22Rv1 (cell line): ENCODE data around the gene NANOS3.
"Not testable (repeated sequence)": the region's sequence is repeated elsewhere in the genome, so short reads cannot be mapped to it uniquely, and the experiment has no call there.

ENCODE experiments used
- H3K27ac ChIP-seq: fragments of 450-650 bp; 2 replicates; pipeline ENCODE4 v1.5.1; 2017
- ZFX ChIP-seq: fragments of 450-650 bp; IDR thresholded peaks from 2 replicates; pipeline ENCODE4 v1.6.1; 2017; ENCODE audit warnings: antibody characterized with exemption, borderline replicate concordance
- TF ChIP-seq, protein P1 (sequence below): fragments of 450-650 bp; IDR thresholded peaks from 2 replicates; pipeline ENCODE4 v1.5.1; 2017; ENCODE audit warnings: mild to moderate bottlenecking

The NANOS3 gene

DNA sequence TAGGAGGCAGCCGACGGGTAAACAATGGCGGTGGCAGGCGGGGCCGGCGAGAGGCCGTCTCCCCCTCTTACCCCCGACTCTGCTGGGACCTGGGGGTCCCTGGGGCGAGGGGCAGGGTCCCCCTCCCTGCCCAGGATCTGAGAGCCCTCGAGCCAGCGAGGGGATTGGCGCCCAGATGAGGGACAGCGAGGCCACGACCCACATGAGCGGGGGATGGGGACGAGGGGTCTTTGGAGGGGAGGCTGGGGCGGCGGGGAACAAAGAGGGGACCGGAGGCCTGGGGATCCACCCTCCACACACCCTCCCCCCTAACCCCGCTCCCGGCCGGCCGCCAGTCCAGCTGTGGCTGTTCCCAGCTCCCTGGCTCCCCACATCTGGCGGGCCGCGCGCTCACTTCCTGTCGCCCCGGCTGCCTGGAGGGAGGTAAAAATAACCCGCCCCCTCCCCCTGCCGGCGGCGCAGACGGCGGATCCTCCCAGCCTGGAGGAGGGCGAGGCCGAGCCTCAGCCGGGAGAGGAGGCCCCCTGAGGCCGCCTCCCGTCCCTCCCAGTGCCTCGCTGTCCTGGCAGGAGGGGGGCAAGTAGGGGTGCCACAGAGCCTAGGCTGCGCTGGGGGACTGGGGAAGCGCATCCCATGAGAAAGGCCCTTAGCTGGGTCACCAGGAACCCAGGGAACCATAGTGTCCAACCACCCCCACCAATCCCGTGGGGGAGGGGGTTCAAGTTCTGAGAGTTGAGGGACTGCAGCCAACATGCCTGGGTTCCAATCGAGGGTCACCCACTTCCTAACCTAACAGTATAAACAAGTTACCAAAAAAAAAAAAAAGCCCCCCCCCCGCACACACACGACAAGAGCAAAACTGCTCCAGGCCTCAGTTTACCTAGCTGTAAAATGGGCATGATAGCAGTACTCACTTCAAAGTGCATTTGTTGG, 29.3 kb upstream of the NANOS3 start:
- peak overlapping the region; percentile 98 for H3K27ac ChIP-seq
- TF ChIP-seq, protein P1, sequence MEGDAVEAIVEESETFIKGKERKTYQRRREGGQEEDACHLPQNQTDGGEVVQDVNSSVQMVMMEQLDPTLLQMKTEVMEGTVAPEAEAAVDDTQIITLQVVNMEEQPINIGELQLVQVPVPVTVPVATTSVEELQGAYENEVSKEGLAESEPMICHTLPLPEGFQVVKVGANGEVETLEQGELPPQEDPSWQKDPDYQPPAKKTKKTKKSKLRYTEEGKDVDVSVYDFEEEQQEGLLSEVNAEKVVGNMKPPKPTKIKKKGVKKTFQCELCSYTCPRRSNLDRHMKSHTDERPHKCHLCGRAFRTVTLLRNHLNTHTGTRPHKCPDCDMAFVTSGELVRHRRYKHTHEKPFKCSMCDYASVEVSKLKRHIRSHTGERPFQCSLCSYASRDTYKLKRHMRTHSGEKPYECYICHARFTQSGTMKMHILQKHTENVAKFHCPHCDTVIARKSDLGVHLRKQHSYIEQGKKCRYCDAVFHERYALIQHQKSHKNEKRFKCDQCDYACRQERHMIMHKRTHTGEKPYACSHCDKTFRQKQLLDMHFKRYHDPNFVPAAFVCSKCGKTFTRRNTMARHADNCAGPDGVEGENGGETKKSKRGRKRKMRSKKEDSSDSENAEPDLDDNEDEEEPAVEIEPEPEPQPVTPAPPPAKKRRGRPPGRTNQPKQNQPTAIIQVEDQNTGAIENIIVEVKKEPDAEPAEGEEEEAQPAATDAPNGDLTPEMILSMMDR, result 0 out of 2 replicates have a peak, but pooled peaks have one; percentile 5
- no peak for TF ChIP-seq ZFX

DNA sequence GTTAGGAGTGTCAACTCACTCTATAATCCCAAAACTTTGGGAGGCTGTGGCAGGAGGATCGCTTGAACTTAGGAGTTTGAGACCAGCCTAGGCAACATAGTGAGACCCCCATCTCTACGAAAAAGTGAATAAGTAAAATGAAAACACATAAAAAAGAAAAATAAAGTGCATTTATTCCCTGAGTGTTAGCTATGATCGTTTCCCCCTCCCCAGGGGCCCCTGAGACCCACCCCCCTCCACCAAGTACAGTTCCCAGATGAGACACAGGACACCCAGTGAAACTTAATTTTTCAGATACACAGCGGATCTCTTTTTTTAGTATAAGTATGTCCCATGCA, 28.6 kb upstream of the NANOS3 start:
- peak overlapping the region; percentile 98 for H3K27ac ChIP-seq
- TF ChIP-seq ZFX, result no peak
- TF ChIP-seq, protein P1, result no peak

DNA sequence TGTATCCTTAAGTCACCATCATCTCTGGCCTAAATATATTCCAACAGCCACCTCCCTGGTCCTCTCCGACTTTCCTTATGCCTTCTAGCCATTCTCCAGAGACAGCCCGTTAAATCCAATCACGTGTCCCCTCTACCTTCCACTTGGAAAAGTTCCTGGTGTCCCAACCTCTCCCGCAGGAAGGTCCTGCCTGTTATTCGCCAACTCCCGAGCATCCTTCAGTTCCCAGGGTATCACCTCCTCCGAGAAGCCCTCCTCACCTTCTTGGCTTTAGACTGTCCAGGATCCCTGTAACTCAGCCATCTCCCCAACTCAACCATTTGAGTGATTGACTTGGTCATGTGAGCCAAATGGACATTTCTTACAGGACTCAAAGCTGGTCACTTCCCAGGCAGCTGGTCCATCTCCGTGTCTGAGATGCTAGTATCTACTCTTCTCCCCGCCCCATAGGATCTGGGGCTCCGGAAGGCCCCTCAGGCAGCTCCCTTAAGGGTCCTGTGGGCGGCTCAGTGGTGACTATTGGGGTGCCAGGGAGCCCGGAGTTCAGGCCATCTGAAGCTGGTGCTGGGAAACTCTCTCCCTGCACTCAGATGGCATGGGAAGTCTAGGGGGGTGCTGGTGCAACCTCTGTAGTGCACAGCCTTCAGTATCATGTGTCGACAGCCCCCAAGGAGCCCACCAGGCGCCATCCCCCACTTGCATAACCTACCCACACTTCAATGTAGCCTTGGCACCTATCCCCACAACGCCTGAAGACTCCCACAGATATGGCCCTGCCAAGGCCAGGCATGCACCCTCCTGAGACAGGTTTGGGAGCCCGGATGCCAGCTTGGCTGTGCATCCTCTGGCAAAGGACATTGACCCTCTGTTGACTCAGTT, 27.9 kb upstream of the NANOS3 start:
- peak overlapping the region; percentile 98 for H3K27ac ChIP-seq
- TF ChIP-seq, protein P1, result no peak
- TF ChIP-seq ZFX, result no peak

DNA sequence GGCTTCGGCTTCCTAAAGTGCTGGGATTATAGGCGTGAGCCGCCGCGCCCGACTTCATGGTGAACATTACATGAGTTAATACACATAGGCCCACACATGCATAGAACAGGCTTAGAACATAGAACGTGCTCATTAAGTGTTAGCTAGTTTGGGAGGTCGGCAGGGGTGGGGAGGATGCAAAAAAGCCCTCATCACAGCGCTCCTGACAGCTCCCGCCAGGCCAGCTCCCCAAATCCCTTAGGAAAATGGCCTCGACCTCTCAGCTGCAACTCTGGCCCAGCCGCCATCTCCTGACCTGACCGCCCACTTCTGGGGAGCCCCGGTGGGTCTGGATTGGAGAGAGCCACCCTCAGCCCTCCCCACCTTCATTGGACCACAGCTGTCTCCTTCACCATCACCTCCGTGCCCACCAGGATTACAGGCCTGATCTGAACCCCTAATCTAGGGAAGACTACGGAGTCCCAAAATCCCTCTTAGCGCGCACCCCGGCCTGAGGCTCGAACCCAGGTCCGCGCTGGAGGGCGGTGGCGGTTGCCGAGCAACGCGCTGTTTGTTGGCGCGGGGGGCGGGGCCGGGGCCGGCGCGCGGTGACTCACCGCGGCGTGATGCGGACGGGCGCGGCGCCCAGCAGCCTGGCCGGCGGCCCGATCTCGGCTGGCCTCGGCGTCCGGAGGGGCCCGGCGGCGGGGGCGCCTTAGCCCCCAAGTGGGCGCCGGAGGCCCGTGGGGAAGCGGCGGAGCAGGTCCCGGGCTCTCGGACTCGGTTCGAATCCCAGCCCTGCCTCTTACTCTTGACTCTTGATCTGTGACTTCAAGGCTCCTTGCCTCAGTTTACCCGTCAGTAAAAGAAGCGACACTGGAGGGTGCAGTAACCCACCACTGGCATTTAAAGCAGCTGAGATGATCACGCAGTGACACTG, 26.7 kb upstream of the NANOS3 start:
- no peak for TF ChIP-seq ZFX
- TF ChIP-seq, protein P1, result no peak
- peak overlapping the region; percentile 98 for H3K27ac ChIP-seq

DNA sequence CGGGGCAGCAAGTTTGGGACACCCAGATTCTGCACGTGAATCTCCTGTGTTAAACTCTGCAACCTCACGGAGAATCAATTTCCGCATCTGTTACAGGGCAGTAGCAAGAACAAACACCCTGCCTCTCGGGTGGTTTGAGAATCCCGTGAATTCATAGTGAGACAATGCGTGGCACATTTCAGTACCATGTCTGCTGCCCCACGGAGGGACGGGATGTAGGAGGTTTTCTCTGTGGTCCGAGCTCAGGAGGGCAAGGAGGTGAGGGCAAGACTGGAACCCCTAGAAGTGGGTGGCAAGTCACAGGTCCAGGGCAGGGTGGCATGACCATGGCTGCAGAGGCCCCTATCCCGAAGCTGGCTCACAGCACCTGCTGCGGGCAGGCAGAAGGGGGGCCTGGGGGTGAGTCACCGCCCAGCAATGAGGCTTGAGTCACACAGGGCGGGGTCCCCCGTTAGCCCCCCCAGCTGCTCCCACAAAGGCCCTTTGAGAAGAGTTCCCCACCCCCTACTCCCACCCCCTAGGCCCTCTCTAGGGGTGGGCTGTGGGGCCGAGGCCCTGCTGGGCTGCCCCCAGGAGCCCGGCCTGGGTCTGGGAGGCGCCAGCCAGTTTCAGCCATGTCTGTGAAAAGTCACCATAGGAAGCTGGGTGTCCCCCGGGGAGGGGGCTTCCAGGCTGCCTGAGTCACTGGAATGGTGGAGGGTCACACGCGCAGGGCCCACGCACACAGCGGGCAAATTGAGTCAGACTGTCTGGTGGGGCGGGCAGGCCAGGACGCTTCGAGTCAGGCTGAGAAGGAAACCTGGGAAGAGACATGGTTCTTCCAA, 25.8 kb upstream of the NANOS3 start:
- TF ChIP-seq, protein P1, result no peak
- TF ChIP-seq ZFX, result no peak

DNA sequence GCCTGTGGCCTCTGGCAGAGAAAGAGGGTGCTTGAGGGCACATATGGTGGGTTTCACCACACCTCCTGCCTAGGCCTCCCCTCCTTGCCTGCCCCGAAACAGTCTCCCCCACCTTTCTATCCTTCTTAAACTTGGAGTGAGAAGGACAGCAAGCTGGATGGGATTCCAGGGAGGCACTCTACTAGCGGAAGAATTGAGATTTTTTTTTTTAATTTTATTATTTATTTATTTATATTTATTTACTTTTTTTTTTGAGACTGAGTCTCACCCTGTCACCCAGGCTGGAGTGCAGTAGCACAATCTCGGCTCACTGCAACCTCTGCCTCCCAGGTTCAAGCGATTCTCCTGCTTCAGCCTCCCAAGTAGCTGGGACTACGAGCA, 25.2 kb upstream of the NANOS3 start:
- H3K27ac ChIP-seq, result peak overlapping the region; percentile 98

More for the DNA sequence above, 25.8 kb upstream of the NANOS3 start:
- H3K27ac ChIP-seq, result peak overlapping the region; percentile 98

DNA sequence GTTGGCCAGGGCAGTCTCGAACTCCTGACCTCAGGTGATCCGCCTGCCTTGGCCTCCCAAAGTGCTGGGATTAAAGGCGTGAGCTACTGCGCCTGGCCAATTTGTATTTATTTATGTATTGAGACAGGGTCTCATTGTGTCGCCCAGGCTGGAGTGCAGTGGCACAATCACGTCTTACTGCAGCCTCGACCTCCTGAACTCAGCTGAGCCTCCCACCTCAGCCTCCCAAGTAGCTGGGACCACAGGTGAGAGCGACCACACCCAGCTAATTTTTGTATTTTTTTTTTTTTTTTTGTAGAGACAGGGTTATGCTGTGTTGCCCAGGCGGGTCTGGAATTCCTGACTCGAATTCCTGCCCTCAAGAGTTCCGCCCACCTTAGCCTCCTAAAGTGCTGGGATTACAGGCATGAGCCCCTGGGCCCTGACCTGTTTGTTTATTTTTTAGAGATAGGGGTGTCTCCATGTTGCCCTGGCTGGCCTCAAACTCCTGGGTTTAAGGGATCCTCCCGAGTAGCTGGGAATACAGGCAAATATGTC, 24.7 kb upstream of the NANOS3 start:
- not testable (repeated sequence) for H3K27ac ChIP-seq
